Measurements from ENCODE around the gene PNPLA7.

Gene PNPLA7

DNA sequence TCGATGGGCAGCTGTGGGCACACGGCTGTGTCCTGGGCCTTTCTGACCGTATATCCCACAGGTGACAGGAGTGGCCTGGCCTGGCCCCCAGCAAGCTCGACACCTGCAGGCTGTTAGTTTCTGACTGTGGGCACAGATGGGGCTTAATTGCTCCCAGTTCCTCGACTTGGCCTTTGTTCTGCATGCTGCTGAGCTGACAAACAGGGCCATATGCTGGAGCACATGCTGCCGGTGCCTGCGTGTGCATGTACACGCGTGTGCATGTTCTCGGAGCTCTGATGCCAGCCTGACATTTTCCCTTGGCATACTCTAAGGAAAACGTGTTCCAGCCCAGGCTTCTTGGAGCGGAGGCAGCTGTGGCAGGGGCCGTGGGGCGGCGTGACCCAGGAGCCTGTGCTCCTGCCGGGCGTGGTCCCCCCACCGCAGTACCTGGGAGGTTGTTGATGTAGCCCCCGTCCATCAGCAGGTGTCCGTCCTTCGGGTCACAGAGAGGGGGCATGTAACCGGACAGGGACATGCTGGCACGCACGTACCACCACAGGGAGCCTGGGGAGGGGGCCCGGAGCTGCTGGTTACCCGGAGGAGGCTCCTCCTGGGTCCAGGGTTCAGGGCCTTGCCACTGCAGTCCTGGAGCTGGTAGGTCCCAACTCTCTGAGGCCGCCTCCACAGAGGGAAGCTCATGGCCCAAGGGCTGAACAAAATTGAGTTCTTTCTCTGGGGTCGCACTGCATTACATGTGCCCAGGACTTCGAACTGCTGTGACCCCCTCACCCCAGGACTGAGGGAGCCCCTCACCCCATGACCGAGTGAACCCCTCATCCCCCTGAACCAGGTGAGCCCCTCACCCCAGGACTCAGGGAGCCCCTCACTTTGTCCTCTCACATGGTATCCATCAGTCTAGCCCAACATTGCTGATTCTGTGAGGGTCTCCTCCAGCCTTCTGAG is 86.9 kb downstream of the PNPLA7 start:
- H3K4me2 ChIP-seq (ENCODE audit: insufficient read depth, low read length) = no peak overlapping the region

DNA sequence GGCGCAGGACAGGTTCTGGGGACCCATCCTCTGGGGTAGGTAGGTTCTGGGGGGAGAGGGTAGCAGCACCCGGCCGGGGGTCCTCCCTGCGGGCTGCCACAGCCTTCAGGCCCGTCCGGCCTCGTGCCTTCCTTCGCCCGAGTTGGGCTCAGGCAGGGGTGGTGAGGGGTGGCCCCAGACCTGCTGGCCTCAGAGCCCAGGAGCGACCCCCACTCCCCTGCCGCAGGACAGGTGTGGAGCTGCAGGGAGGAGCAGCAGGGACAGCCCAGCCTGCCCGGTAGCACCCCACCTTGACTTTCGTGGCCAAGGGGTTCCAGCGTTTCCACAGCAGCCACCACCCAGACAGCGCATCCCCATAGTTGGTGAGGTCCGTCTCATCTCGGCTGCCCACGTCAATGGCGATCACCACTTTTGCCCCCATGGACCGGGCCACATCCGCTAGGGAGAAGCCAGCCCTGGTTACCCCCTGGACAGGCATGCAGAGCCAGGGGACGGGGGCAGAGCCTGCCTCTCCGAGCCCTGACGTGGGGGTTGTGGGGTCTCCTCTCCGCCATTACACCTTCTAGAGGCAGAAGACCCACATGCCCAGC is 87.7 kb downstream of the PNPLA7 start:
- Histone ChIP-seq H3K79me2 (ENCODE audit: insufficient read depth, low read length) (no peaks in the 10 kb centered on the region), H2AFZ (ENCODE audit: low read depth, low read length) (no peak overlapping the region), H3K27me3 (ENCODE audit: insufficient read depth, low read length, poor library complexity) (peaks cover 7% of the 10 kb centered on the region), H3K36me3 (ENCODE audit: insufficient read depth, low read length) (no peaks in the 10 kb centered on the region), H3K9me3 (ENCODE audit: insufficient read depth, low read length, severe bottlenecking) (no peaks in the 10 kb centered on the region), H3K27ac (ENCODE audit: low read length) (no peak overlapping the region), H3K4me2 (ENCODE audit: insufficient read depth, low read length) (peak overlapping the region; percentile 47), H3K9ac (ENCODE audit: low read depth, low read length) (no peak overlapping the region), H3K4me3 (ENCODE audit: low read depth in 1 of 2, low read length in 2 of 2) (peak overlapping the region in 1 of 2 experiments; percentile 18; a peak in 2 of 4 replicates), H3K4me1 (ENCODE audit: insufficient read depth, low read length) (peaks cover 16% of the 10 kb centered on the region), H4K20me1 (ENCODE audit: insufficient read depth, low read length) (peaks cover 48% of the 10 kb centered on the region)
- DNase-seq (no peak), ATAC-seq (ENCODE audit: insufficient read depth, low read depth) (no peak)
- TF ChIP-seq CTCF (IDR thresholded peaks at IDR 0.05; ENCODE audit: borderline replicate concordance, extremely low read depth, low read length, poor library complexity, severe bottlenecking) = no peak
- no peak for TF ChIP-seq EZH2 (IDR thresholded peaks at IDR 0.05; ENCODE audit: borderline replicate concordance, low read depth, low read length, severe bottlenecking)

More for the DNA sequence above, 86.9 kb downstream of the PNPLA7 start:
- no peak overlapping the region for H3K27ac ChIP-seq (ENCODE audit: low read length)
- no peaks in the 10 kb centered on the region for H3K79me2 ChIP-seq (ENCODE audit: insufficient read depth, low read length)
- no peak overlapping the region for H2AFZ ChIP-seq (ENCODE audit: low read depth, low read length)
- no peaks in the 10 kb centered on the region for H3K36me3 ChIP-seq (ENCODE audit: insufficient read depth, low read length)
- H3K4me1 ChIP-seq (ENCODE audit: insufficient read depth, low read length) = peaks cover 16% of the 10 kb centered on the region
- H3K9me3 ChIP-seq (ENCODE audit: insufficient read depth, low read length, severe bottlenecking) = no peaks in the 10 kb centered on the region
- TF ChIP-seq CTCF (IDR thresholded peaks at IDR 0.05; ENCODE audit: borderline replicate concordance, extremely low read depth, low read length, poor library complexity, severe bottlenecking) (no peak), EZH2 (IDR thresholded peaks at IDR 0.05; ENCODE audit: borderline replicate concordance, low read depth, low read length, severe bottlenecking) (no peak)
- DNase-seq (no peak), ATAC-seq (ENCODE audit: insufficient read depth, low read depth) (no peak)
- no peak overlapping the region for H3K9ac ChIP-seq (ENCODE audit: low read depth, low read length)
- H3K27me3 ChIP-seq (ENCODE audit: insufficient read depth, low read length, poor library complexity) = peaks cover 10% of the 10 kb centered on the region
- no peak overlapping the region for H3K4me3 ChIP-seq (ENCODE audit: low read depth in 1 of 2, low read length in 2 of 2)
- peaks cover 48% of the 10 kb centered on the region for H4K20me1 ChIP-seq (ENCODE audit: insufficient read depth, low read length)

DNA sequence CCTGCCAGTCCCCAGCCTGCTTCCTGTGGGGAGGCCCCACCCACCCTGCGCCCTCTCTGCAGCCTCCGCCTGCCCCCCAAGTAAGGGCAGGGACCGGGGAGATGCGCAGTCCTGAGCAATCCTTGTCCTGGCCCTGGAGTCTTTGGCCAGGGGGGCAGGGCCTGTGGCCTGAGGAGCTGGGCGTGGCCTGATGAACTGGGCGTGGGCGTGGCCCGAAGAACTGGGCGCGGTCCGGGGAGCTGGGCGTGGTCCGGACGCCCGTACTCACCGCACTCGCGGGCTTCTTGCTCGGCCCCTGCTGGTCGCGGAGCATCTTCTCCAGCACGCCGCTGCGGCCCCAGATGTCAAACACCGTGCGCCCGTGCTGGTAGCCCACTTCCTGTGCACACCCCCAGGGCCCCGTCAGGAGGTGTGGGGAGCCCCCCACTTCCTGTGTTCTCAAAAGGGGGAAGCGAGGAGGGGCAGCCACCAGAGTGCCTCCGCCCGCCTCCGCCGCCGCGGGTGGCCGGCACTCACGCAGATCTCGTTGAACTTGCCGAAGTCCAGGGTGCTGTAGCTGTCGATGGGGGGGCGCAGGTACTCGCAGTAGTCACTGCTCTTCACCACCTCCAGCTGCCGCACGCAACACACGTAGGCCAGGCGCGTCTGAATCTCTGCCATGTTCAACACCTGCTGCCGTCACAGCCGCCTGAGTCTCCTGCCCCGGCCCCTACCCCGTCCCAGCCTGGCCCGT is 88.4 kb downstream of the PNPLA7 start:
- ATAC-seq (ENCODE audit: insufficient read depth, low read depth) (peak; percentile 93), DNase-seq (peak; percentile 86)
- Histone ChIP-seq H3K36me3 (ENCODE audit: insufficient read depth, low read length) (no peaks in the 10 kb centered on the region), H3K79me2 (ENCODE audit: insufficient read depth, low read length) (no peaks in the 10 kb centered on the region), H3K9ac (ENCODE audit: low read depth, low read length) (no peak overlapping the region), H3K27me3 (ENCODE audit: insufficient read depth, low read length, poor library complexity) (peaks cover 7% of the 10 kb centered on the region), H3K4me2 (ENCODE audit: insufficient read depth, low read length) (peak overlapping the region; percentile 47), H3K4me1 (ENCODE audit: insufficient read depth, low read length) (peaks cover 16% of the 10 kb centered on the region), H3K9me3 (ENCODE audit: insufficient read depth, low read length, severe bottlenecking) (no peaks in the 10 kb centered on the region), H2AFZ (ENCODE audit: low read depth, low read length) (no peak overlapping the region), H3K4me3 (ENCODE audit: low read depth in 1 of 2, low read length in 2 of 2) (peak overlapping the region in 1 of 2 experiments; percentile 18; a peak in 2 of 4 replicates), H4K20me1 (ENCODE audit: insufficient read depth, low read length) (peaks cover 47% of the 10 kb centered on the region), H3K27ac (ENCODE audit: low read length) (no peak overlapping the region)
- TF ChIP-seq EZH2 (IDR thresholded peaks at IDR 0.05; ENCODE audit: borderline replicate concordance, low read depth, low read length, severe bottlenecking) = no peak
- TF ChIP-seq CTCF (IDR thresholded peaks at IDR 0.05; ENCODE audit: borderline replicate concordance, extremely low read depth, low read length, poor library complexity, severe bottlenecking) = peak; percentile 36
